NCI-H1048 (cell line): ENCODE measurements around the gene LTBR.
"Not testable (repeated sequence)": the region's sequence is repeated elsewhere in the genome, so short reads cannot be mapped to it uniquely, and the experiment has no call there.

Experiments used
- DNase-seq: peaks from one replicate; lab custom pipeline; 2025; lab: John Stamatoyannopoulos, UW

The LTBR gene

DNA sequence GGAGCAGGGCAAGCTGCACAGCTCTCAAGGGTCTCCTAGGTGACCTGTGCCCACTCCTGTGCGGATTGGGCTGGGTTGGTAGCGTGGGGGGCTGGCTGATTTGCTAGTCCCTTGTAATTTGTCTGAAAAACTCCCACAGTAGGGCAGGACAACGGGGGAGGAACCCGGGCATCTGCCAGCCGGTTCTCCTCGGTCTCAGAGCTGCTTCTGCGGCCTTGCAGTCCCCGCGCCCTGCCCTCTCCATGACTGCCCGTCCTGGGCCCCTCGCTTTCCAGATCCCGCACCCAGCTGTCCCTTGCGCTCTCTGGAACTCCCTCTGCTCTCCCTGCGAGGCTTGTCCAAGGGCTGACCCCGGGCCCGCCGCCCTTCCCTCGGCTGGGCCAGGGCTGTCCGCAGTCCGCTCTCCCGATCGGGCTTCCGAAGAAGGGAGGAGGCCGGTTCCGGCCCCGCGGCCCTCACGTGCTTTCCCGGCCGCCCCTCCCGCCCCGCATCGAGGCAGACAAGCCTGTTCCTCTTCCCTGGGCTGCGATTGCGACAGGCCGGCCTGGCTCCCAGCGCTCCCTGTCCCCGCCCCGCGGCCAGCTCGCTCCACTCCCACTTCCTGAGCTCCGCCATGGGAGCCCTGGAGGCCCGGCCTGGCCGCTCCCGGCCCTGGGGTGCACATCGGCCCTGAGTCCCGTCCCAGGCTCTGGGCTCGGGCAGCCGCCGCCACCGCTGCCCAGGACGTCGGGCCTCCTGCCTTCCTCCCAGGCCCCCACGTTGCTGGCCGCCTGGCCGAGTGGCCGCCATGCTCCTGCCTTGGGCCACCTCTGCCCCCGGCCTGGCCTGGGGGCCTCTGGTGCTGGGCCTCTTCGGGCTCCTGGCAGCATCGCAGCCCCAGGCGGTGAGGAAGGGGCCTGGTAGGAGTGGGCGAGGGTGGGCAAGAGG is at the start of gene LTBR:
Gene LTBR (plus strand): TSS at position 591 of the 927 bp plus-strand sequence. CDS start 197 bp downstream, at position 788.
- no peak for DNase-seq

DNA sequence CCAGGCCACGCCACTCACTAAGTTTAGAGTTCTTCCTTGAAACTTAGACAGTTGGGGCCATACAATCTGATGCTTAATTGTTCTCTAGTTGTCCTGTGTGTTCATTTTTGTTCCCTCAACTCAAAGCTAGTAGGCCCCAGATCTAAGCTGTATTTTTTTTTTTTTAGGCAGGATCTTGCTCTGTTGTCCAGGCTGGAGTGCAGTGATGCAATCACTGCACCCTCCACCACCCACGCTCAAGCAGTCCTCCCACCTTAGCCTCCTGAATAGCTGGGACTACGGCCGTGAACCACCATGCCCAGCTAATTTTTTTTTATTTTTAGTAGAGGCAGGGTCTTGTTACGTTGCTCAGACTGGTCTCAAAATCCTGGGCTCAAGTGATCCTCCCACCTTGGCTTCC is 49.6 kb upstream of the LTBR start:
- DNase-seq = no peak

DNA sequence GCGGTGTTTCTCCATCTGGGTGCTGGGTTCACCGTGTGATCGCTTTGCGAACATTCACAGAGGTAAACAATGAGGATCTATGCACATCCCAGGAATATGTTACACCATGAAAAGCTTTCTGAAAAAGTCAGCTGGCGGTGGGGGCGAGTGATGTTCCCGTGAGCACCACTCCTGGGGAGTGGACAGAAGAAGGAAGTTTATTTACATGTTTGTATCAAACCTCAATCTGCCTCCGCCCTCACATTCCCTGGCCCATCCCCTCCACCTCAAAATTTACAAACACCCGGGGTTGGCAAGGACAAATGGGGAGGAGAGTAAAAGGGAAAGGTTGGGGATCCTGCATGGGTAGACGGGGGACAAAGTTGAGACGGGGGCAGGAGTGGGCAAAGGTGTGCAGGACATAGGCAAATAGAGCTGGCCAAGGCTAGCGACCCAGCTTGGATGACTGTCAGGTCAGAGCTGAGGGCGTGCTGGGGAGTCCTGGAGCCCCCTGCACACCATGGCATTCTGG is 49.0 kb upstream of the LTBR start:
- no peak for DNase-seq

DNA sequence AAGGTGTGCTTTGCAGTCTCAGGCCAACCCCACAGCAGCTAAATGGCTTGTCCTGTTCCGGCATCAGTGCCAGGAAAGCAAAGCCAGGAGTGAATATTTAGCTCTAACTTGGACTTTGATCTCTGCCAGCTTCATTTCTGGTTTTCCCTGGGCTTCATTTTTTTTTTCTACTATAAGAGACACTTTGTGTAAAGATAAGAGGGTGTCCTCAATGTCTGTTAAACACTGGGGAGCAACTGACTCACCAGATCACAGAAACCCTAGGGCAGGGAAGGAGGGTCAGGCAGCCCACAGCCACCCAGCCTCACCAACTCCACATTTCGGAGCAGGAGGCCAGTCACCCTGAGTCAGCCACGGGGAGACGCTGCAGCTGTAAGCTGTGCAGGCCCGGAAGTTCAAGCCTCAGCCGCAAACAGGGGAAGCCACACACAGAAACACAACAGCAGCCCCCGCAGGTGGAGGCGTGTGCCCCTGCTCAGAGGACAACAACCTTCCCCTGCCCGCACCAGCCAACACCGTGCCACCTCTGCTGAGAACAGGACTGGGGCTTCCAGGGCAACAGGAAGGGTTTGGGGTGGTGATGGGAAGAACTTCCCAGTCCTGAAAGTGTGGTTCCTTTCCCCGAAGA is 48.4 kb upstream of the LTBR start:
- DNase-seq = no peak

DNA sequence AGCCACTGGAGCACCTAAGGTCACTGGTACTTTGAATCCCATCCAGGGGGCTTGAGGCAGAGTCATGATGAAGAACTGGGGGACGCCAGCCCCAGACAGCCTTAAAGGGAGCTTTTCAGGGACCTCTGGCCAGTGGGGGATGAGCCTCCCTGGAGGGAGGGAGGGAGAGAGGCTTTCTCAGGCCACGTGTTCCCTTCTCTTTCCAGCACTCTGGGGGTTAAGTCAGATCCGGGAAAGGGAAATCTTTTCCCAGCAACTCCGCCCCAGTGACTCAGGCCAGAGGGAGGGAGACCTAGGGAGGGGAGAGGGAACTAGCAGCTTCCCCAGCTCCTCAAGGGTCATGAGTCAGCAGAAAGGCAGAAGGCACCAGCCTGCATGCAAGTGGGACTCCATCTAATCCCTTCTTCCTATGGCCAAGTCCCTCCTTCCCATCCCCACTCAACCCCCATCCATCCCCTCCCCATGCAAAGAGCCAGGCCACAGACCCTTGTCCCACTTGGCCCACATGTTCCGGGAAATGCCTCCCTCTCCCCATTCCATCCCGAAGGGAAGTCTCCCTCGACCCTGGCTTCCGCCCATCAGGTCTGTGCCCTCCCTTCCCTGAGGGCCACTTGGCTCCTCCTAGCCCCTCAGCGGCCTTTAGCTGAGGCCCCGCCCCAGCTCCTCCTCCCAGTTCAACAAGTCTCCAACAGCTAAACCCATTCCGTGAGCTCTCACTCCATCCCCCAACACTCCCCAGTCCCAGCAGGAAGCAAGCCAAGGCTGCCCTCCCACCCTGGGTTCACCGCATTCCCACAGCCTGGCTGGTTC is 47.7 kb upstream of the LTBR start:
- no peak for DNase-seq

DNA sequence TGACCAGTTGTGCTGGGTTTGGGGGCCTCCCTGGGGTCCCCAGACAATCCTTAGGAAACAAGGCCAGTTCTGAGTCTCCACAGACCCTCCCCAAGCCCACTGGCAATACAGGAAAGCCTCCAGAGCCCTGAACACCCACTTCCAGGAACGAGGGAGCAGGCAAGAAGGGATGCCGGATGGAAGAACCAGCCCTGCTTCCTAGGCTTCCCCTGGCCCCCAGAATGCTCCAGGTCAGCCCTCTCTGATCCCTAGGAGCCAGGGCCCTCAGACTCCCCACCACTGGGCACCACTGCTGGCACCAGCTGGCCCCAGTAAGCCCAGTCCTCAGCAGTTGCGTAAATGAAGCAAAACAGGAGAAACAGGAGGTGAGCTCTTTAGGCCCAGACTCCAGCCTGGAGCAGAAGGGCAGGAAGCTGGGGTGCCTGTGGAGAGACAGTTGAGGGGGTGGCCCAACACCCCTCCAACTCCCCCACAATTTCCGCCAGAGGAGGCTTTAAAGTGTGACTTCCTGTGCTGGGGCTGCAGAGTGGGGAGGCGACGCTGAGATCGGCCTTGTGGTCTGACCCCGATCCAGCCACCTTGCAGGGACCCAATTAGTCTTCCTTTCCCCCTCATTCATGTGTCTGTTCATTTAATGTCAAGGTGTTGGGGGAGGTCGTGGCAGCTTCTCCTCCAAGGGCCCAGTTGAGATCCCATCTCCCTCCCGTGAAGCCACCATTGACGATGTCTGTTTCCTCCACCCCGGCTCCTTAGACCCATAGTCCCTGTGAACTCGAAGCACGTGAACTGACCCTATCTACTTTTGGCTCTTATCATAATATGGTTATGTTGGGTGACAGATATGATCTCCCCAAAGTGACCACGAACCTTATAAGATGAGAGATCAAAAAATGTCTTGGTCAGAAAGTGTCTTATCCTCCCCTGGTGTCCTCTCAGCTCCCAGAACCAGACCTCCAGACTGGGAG is 46.8 kb upstream of the LTBR start:
- DNase-seq = no peak

DNA sequence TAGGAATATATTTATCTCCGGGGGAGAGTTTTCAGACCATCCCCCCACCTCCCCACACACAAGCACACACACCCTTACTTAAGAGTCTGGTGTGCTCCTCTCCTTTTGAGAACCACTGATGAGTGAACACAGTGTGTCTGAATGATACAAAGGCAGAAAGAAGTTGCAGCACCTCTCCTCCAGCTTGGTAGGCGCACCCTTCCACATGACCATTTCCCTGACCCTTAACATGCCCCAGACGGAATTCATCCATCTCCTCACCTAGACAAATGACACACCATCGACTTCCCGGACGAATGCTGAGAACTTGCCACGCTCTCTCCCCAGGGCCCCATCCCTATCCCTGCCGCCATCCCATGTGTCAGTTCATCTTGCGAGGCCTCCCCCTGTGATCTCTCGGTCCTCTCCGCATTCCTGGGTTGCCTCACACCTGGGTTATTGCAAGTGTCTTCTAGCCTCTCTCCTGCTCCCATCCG is 46.0 kb upstream of the LTBR start:
- DNase-seq = no peak

DNA sequence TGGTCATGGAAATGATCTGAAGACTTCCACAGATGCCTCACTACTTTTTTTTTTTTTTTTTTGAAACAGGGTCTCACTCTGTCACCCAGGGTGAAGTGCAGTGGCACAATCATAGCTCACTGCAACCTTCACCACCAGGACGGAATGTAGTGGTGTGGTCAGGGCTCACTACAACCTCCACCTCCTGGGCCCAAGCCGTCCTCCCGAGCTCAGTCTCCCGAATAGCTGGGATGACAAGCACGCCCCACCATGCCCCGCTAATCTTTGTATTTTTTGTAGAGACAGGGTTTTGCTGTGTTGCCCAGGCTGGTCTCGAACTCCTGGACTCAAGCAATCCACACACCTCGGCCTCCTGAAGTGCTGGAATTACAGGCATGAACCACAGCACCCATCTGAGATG is 45.4 kb upstream of the LTBR start:
- not testable (repeated sequence) for DNase-seq

DNA sequence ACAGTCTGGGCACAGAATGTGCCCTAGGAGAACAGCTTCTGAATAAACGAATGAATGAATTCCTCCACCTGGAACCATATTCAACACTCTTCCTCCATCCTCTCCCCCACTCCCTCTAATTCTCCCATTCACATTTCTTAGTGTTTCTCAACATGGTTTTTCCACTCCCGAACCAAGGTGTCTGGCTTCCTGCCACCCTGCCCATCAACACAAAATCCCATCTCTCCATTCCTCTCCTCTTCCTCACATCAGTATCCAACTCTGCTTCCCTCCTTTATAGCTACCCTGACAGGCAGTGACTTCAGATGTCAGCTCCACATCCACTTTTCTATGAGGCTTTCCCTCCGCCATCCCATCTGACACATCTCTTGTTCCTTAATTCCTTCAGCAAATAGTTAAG is 45.0 kb upstream of the LTBR start:
- DNase-seq = no peak

DNA sequence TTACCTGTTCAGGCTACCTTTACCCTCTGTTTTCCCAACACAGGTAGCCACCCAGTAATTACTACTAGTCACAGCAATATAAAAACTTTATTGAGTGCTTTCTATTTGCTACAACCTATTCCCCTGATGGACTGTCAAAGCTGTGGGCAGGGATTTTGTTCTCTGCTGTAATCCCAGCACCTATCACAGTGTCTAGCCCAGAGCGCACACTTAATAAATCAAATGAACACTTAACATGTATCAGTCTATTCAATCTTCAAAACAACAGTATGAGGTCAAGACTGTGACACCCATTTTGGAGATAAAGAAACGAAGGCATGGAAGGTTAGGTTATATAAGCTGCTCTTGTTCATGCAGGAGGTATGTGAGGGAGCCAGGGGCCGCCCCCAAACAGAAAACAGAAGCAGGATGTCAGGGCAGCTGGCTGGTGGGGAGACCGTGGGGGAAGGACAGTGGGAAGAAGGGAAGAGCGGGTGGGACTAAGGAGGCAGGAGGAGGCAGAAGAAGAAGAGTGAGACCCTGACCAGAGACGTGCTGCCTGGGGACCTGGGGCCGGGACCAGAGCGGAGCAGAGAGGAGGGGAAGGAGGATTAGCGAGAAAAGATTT is 43.8 kb upstream of the LTBR start:
- DNase-seq = no peak

DNA sequence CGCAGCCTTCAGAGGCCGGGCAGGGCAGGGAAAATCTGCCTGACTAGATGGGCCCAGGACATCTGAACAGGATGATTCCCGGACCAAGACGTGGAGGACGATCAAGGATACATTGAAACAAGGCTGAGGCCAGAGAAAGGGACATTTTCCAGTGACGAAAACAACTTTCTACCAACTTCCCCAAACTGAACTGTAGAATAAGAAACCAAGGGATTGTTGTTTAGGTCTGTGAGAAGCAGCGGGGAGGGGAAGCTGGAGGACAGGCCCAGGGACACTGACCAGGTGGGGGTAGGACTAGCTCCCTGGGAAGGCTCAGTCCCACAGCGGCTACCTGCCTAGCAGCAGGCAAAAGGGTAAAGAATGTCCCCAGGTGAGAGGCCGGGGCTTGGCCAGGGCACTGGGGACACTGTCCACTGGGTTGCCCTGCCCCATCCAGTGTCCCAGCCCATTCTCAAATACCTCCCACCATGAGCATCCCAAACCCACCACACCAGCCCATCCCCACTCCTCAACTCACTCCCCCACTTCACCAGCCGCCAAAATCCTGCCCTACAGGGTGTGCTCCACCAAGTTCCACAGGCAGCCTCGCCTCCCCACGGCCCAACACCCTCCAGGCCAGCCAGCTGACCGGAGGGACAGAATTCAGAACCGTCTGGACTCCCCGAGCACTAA is 43.1 kb upstream of the LTBR start:
- DNase-seq = no peak

DNA sequence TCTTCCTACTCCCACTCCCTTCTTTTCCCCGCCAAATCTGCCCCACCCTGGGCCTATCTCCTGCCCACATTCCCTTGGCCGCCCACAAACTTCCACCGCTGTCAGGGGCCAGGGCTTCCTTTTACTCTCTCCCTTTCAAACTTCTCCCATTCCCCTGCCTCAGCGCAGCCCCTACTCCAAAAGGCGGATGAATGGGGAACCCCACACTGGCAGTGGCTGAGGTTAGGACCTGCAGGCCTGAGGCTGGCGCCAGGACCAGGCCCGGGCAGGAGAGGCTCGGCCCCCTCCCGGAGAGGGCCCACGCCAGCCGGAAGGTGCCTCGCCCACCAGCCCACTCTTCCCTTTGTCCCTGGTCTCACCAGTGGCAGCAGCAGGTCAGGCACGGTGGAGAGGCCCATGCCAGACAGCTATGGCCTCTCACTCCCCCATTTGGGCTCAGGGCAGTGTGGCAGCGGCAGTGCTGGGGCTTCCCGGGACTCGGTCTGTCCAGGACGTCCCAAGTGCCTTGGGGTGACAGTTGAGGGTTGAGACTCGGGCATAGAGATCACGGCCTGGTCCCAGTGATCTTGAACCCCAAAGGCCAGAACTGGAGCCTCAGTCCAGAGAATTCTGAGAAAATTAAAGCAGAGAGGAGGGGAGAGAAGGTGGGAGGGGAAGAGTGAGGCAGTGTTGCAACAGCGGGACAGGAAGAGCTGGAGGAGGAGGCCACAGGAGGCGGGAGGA is 42.4 kb upstream of the LTBR start, which contains the start of gene TNFRSF1A:
Gene TNFRSF1A (minus strand): TSS at position 660 of the 723 bp plus-strand sequence. CDS start 262 bp downstream, at position 398.
- DNase-seq = no peak

DNA sequence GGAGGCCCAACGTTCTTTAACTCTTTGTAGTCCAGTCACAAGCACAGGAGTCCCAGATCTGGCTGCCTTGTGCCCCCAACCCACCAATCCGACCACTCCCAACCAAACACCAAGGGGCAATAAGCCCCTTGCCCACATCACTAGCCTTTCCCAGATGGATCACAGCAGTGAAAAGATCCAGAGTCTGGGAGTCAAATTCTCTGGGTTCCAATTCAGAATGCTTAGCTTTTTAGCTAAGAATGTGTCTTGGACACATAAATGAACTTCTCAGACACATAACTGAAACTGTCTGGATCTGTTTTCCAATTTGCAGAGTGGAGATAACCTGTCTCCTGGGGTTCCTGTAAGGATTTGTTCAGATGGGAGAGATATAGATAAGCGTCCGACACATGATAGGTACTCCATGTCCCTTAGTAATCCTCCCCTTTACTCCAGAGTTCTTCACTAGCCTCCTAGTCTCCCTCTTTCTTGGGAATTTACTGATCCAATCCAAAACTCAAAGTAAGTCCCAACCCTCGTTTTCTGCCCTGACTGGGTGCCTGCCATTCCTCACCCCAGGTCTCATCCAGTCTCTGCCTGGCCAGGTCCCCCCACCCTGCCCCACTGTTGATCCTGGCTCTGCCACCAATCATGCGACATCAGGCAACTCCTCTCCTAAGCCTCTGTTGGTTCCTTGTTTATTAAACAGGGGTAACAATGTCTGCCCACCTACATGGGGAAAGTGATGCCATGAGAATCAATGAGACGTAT is 41.6 kb upstream of the LTBR start:
- DNase-seq = no peak

DNA sequence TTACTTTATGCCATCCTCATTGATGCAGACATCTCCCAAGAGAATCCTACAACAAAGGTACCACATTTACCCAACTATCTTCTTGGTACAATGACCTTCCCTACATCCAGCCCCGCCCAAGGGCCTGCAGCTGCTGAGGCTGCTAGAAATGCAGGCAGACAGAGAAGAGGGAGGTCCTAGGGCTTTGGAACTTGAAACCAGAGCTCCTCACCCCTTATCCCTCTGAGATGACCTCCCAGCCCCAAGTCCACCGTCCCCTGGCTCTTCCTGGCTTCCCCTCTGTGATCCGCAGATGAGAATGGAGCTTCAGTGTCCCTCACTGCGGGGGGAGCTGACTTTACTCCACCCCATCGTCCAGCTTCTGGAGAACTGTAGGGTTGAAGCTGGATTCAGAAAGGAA is 40.4 kb upstream of the LTBR start:
- no peak for DNase-seq

DNA sequence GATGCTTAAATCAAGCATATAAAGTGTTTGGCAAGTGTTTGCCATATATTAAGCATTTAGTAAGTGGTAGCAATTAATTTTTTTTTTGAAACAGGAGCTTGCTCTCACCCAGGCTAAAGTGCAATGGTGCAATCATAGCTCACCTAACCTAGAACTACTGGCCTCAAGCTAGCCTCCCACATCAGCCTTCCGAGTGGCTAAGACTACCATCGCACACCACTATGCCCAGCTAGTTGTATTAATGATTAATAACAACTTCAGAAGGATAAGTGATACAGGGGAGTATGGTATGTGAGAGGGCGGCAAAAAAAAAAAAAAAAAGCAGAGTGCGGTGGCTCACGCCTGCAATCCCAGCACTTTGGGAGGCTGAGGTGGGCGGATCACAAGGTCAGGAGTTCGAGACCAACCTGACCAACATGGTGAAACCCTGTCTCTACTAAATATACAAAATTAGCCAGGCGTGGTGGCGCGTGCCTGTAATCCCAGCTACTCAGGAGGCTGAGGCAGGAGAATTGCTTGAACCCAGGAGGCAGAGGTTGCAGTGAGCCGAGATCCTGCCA is 39.8 kb upstream of the LTBR start:
- not testable (repeated sequence) for DNase-seq

DNA sequence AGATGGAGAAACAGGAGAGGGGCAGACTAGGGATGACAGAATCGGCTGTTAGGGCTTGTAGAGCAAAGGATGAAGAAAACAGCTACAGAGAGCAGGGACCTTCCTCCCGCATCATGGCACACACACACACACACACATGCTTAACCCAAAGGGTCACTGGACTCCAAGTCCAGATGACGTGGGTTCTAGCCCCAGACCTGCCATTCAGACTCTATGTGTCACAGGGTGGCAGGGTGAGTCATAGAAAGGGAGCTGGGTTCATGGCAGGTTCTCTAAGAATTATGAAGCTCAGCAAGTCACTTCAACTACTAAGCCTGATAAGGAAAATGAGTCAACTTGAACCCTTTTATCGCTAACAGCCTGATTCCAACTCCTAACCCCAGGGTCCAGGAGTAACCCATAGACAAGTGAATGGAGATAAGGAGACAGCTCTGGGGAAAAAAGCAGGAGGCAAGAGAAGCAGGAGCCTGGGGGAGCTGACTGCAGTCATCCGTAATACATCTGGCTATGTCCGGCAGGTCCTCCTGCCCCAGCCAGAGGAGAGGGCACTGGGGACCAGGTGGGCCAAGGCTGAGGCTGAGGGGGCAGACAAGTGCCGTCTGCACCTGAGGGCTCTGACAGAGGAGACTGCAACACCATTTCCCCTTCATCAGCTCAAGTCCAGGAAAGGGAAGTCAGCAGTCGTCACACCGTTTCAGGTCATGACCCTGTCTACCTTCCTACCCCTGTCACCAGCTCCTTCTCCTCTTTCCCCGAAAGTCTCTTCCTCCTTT is 38.5 kb upstream of the LTBR start:
- no peak for DNase-seq

DNA sequence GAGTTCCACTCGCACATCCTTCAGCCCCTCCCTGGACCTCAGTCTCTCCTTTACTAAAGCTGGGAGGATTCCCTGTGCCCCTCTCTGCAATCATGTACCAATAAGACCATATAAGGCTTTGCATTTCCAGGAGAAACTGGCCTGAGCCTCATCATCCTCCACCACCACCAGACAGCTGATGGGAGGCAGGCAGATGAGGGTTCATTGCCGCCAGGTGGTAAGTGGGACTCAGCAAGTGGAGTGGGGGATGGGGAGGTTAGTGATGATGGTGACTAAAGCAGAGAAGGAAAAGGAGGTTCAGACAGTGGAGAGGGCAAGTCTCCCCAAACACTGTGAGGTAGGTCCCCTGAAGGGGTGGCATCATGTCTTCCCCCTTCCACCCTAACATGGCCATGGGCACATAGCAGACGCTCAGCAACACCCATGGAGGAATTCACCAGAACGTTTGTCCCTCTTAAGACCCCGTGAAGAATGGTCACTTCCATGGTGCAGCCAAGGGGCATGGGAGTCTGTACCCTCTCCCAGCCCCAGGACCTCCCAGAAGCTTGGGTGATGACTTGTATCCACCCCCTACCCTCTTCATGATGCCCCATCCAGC is 37.6 kb upstream of the LTBR start:
- no peak for DNase-seq
